ENCODE data around the gene IL15.
"Not testable (repeated sequence)": the region's sequence is repeated elsewhere in the genome, so short reads cannot be mapped to it uniquely, and the experiment has no call there.

IL15 gene

GRCh38 chr4:141647966-141648365, 11.6 kb downstream of the IL15 start:
- no peak for DNase-seq

DNA sequence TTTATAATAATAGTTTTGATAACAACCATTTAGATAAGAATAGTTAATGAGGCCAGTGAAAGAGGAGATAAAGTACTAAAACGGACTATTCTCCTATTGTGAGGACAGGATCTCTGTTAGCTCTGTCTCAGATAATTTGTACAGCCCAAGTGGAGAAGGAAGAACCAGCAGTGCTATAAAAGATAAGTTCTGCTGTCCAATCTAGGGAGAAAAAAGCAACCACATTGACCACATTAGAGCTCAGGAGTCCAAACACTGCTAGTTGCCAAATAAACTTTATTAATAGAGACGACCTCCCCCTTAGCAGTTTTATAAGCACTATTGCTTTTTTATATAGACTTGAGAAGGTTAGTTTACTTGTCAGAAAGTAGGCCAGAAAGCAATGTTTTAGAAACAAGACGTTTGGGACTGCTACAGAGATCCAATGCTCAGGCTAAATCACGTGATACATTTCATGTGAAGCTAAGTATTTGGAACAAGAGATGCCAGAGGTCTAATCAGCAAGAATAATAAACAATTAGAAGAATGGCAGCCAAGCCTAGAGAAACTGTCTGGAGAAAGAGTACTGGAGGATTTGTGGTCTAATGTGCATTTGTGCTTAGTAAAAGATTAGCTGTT, 15.9 kb downstream of the IL15 start:
- no peak for DNase-seq

DNA sequence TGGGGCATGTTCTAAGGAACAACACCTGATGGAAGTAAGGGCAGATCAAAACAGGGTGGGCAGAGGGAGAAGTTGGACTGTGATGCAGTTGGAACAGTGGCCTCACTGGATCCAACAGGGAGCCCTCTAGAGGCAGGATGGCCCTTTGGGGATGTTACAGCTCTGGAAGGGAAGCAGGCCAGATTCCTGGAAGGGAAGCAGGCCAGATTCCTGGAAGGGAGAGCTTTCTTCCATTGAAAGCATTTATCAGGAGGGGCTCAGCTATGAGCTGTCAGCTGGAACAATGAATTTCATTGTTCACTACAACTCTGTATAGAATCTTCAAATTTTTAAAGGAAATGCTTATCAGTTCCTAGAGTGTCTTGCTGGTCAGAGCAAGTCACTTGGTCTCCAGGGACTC, 17.7 kb downstream of the IL15 start:
- DNase-seq: no peak

DNA sequence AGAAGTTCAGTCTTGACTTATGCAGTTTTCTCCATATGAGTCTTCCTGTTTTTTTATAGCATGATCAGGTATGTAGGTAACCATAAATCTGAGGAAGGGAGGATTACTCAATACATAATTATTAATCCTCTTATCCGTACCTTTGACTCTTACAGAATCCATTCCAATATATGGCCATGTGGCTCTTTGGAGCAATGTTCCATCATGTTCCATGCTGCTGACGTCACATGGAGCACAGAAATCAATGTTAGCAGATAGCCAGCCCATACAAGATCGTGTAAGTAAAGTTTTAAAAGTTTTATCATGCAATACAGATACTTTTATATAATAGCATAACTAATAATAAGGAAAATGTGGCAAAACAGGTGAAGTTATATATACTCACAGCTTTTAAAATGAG, 19.6 kb downstream of the IL15 start:
- no peak for DNase-seq

GRCh38 chr4:141657550-141658250, 21.3 kb downstream of the IL15 start:
- DNase-seq: no peak

DNA sequence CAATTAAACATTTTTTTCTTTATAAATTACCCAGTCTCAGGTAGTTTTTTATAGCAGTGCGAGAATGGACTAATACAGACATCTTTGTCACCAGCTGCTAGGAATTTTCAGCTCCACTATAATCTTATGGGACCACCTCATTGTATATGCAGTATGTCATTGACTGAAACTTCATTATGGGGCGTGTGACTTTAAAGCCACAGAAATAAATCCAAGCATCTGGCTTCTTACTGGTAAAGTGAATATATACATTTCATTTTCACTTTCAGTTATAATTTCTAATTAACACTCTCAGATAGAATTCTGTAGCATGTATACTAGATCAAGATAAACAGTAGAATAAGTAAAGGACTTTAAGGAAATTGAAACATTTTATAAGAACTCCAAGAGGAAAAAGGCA, 21.9 kb downstream of the IL15 start:
- DNase-seq: no peak

- no peak for DNase-seq
Observed at GRCh38 chr4:141659539-141659938, 23.2 kb downstream of the IL15 start.

- DNase-seq: no peak
Observed at GRCh38 chr4:141660880-141661279, 24.5 kb downstream of the IL15 start.

DNA sequence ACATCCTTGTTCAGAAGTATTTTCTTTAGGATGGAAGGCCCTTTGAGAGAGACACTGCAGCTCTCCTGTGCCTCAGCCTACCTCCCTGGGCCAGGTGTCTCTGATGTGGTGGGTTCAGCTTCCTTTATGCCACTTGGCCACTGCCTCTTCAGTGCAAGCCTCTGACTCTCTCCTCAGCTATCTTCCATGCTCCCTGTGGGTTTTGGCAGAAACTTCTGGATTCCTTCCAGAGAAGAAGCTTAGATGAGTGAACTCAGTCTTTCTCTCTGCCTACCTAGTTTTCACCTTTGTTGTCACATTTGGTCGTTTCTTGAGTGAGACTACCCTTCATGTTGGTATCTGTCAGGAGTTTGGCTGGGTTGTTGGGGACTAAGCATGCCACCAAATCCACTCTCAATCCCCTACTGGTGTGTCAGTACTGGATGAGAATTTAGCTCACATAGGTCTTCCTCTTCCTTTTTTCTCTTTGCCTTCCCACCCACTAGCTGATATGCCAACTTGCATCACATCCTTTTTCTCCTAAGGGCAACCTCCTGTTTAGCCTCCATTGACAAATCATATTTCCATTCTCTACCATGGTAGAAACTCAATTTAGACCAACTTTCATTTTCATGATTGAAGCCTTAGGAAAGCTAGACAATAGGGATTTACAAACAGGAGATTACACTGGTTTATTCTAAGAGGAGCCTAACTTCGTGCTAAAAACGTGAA, 32.0 kb downstream of the IL15 start:
- no peak for DNase-seq

DNA sequence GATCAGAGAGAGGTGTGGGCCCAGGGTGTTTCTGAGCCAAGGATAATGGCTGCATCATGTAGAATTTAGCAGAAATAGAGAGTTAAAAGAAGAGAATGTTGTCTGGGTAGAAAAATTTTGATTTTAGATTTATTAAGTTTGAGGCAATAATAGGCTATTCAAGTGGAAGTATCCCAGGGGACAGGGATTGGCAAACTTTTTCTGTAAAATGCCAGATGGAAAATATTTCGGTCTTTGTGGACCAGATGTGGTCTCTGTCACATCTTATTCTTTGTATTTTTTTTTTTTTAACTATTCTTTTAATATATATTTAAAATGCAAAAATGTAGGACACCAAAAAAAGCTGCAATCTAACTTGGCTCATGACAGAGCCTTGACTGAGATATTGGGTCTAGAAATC, 33.1 kb downstream of the IL15 start:
- no peak for DNase-seq

- DNase-seq: no peak
Observed at GRCh38 chr4:141675384-141675783, 39.0 kb downstream of the IL15 start.

GRCh38 chr4:141676087-141676670, 39.8 kb downstream of the IL15 start:
- no peak for DNase-seq

- DNase-seq: no peak
Observed at GRCh38 chr4:141680060-141680459, 43.7 kb downstream of the IL15 start.

GRCh38 chr4:141684785-141685184, 48.4 kb downstream of the IL15 start:
- no peak for DNase-seq

GRCh38 chr4:141686146-141686775, 49.9 kb downstream of the IL15 start:
- no peak for DNase-seq

GRCh38 chr4:141686879-141687278, 50.5 kb downstream of the IL15 start:
- no peak for DNase-seq

- DNase-seq: not testable (repeated sequence)
Observed at GRCh38 chr4:141689726-141690296, 53.4 kb downstream of the IL15 start.

DNA sequence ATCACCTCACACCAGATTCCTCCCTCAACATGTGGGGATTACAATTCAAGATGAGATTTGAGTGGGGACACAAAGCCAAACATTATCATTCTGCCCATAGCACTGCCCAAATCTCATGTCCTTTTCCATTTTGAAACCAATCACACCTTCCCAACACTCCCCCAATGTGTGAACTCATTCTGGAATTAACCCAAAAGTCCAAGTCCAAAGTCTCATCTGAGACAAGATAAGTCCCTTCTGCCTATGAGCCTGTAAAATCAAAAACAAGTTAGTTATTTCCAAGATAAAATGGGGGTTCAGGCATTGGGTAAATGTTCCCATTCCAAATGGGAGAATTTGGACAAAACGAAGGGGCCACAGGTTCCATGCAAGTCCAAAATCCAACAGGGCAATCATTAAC, 54.9 kb downstream of the IL15 start:
- DNase-seq: not testable (repeated sequence)

GRCh38 chr4:141692081-141692480, 55.7 kb downstream of the IL15 start:
- DNase-seq: no peak

GRCh38 chr4:141697116-141697515, 60.7 kb downstream of the IL15 start:
- DNase-seq: no peak

- no peak for DNase-seq
Observed at GRCh38 chr4:141702472-141703182, 66.2 kb downstream of the IL15 start.

DNA sequence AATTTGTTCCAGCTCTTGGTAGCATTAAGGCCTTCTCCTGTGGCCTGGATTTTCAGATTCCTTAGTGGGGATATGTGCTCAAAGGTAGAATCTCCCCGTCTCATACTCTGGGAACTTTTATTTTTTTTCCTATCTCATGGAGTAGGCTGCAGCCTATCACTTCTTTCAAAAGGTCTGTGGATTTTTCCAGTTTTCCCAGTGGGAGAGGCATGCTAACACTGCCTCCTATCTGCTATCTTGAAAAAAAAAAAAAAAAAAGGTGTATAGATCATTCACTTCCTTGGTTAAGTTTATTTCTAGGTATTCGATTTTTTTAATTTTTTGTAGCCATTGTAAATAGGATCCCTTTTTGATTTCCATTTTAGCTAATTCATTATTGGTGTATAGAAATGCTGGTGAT, 67.1 kb downstream of the IL15 start:
- DNase-seq: no peak

All from activated naive CD4-positive, alpha-beta T cell treated with Interleukin-2 at 50 U/mL for 16 hours (primary cell).